Measurements from ENCODE around the gene MEA1.
A peak's percentile ranks its signal among the peaks of the same experiment; 100 is the strongest.

MEA1 gene

DNA sequence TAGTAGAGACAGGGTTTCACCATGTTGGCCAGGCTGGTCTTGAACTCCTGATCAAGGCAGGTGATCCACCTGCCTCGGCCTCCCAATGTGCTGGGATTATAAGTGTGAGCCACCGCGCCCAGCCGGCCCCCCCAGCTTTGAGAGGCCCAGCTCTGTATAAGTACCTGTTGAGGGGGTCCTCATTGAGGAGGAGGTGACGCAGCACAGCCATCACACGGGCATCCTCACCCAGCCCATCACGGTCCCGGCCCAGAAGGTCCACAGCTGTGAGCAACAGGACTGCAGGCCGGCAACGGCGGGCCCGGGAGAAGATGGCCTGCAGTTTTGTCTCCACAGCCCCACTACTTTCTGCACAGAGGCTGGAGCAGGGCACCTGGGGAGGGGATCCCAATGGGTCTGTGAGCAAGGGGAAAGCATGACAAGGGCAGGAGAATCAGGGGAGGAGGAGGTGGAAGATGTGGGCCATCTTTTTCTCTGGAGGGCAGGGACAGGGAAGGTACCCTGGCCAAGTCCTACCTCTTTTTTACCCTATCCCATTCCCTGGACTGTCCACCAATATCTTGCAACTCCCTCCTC is 45.5 kb downstream of the MEA1 start:
- Histone ChIP-seq H3K9ac (ENCODE audit: low read length) (no peak overlapping the region), H3K4me1 (ENCODE audit: low read length) (no peaks in the 10 kb centered on the region), H3K4me2 (ENCODE audit: low read length) (no peak overlapping the region), H2AFZ (ENCODE audit: low read depth, low read length) (no peak overlapping the region), H3K79me2 (ENCODE audit: low read length) (no peaks in the 10 kb centered on the region), H3K27me3 (ENCODE audit: low read depth, low read length) (no peaks in the 10 kb centered on the region), H3K4me3 (ENCODE audit: low read length) (no peak overlapping the region), H4K20me1 (ENCODE audit: insufficient read depth, low read length) (no peaks in the 10 kb centered on the region), H3K36me3 (replicated peaks; ENCODE audit: low read depth, low read length) (no peaks in the 10 kb centered on the region), H3K27ac (ENCODE audit: low read length) (no peak overlapping the region), H3K9me3 (ENCODE audit: insufficient read depth, low read length) (no peaks in the 10 kb centered on the region)
- TF ChIP-seq, protein P1, sequence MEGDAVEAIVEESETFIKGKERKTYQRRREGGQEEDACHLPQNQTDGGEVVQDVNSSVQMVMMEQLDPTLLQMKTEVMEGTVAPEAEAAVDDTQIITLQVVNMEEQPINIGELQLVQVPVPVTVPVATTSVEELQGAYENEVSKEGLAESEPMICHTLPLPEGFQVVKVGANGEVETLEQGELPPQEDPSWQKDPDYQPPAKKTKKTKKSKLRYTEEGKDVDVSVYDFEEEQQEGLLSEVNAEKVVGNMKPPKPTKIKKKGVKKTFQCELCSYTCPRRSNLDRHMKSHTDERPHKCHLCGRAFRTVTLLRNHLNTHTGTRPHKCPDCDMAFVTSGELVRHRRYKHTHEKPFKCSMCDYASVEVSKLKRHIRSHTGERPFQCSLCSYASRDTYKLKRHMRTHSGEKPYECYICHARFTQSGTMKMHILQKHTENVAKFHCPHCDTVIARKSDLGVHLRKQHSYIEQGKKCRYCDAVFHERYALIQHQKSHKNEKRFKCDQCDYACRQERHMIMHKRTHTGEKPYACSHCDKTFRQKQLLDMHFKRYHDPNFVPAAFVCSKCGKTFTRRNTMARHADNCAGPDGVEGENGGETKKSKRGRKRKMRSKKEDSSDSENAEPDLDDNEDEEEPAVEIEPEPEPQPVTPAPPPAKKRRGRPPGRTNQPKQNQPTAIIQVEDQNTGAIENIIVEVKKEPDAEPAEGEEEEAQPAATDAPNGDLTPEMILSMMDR (IDR thresholded peaks at IDR 0.05; ENCODE audit: low read depth, low read length), result no peak
- no peak for TF ChIP-seq EZH2phosphoT487 (IDR thresholded peaks at IDR 0.05; ENCODE audit: low read depth)

DNA sequence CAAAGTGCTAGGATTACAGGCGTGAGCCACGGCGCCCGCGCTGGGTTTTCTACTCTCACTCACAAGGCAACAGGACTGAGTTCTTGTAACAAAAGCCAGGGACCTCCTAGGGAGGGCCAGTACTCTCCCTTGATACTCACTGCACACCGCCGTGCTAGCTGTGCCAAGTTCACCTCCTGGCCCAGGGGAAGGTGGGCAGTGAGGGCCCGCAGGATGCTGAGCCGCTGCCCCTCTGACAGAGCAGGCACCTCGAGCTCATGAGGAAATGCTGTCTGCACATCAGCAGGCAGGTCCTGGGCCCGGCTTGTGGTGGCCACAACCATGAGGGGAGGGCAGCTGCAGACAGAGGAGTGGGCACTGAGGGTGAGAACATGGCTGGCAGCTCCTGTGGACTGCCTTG is 46.5 kb downstream of the MEA1 start:
- H3K9ac ChIP-seq (ENCODE audit: low read length), result no peak overlapping the region
- TF ChIP-seq, protein P1 (IDR thresholded peaks at IDR 0.05; ENCODE audit: low read depth, low read length), result no peak
- no peak for TF ChIP-seq EZH2phosphoT487 (IDR thresholded peaks at IDR 0.05; ENCODE audit: low read depth)
- no peaks in the 10 kb centered on the region for H3K9me3 ChIP-seq (ENCODE audit: insufficient read depth, low read length)
- H3K27ac ChIP-seq (ENCODE audit: low read length), result no peak overlapping the region
- no peak overlapping the region for H3K4me3 ChIP-seq (ENCODE audit: low read length)
- H3K79me2 ChIP-seq (ENCODE audit: low read length), result no peaks in the 10 kb centered on the region
- no peak overlapping the region for H3K4me2 ChIP-seq (ENCODE audit: low read length)
- no peaks in the 10 kb centered on the region for H3K4me1 ChIP-seq (ENCODE audit: low read length)
- H4K20me1 ChIP-seq (ENCODE audit: insufficient read depth, low read length), result no peaks in the 10 kb centered on the region
- H3K27me3 ChIP-seq (ENCODE audit: low read depth, low read length), result no peaks in the 10 kb centered on the region
- H2AFZ ChIP-seq (ENCODE audit: low read depth, low read length), result no peak overlapping the region
- no peaks in the 10 kb centered on the region for H3K36me3 ChIP-seq (replicated peaks; ENCODE audit: low read depth, low read length)

DNA sequence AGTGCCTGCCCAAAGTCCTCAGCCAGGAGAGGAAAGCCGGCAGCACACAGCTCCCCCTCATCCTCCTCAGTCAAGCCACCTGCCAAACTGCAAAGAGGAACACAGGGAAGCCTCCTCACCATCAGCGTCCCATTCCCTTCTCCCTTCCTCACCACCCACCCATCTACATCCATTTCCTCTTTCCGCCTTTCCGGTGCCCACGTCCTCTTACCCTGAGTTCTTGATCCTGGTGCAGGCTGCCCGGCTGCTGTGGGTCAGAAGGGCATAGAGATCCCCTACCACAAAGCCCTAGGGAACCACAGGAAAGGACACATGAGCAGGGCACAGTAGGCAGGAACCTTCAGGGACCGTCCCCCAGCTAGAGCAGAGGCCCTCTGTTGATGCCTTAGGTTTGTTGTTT is 47.2 kb downstream of the MEA1 start:
- no peaks in the 10 kb centered on the region for H3K79me2 ChIP-seq (ENCODE audit: low read length)
- no peaks in the 10 kb centered on the region for H3K27me3 ChIP-seq (ENCODE audit: low read depth, low read length)
- no peaks in the 10 kb centered on the region for H3K36me3 ChIP-seq (replicated peaks; ENCODE audit: low read depth, low read length)
- H3K4me2 ChIP-seq (ENCODE audit: low read length), result no peak overlapping the region
- H3K27ac ChIP-seq (ENCODE audit: low read length), result no peak overlapping the region
- H3K9me3 ChIP-seq (ENCODE audit: insufficient read depth, low read length), result no peaks in the 10 kb centered on the region
- H4K20me1 ChIP-seq (ENCODE audit: insufficient read depth, low read length), result no peaks in the 10 kb centered on the region
- no peak overlapping the region for H3K9ac ChIP-seq (ENCODE audit: low read length)
- TF ChIP-seq EZH2phosphoT487 (IDR thresholded peaks at IDR 0.05; ENCODE audit: low read depth), result no peak
- TF ChIP-seq, protein P1 (IDR thresholded peaks at IDR 0.05; ENCODE audit: low read depth, low read length), result no peak
- no peak overlapping the region for H3K4me3 ChIP-seq (ENCODE audit: low read length)
- H2AFZ ChIP-seq (ENCODE audit: low read depth, low read length), result no peak overlapping the region
- no peaks in the 10 kb centered on the region for H3K4me1 ChIP-seq (ENCODE audit: low read length)

DNA sequence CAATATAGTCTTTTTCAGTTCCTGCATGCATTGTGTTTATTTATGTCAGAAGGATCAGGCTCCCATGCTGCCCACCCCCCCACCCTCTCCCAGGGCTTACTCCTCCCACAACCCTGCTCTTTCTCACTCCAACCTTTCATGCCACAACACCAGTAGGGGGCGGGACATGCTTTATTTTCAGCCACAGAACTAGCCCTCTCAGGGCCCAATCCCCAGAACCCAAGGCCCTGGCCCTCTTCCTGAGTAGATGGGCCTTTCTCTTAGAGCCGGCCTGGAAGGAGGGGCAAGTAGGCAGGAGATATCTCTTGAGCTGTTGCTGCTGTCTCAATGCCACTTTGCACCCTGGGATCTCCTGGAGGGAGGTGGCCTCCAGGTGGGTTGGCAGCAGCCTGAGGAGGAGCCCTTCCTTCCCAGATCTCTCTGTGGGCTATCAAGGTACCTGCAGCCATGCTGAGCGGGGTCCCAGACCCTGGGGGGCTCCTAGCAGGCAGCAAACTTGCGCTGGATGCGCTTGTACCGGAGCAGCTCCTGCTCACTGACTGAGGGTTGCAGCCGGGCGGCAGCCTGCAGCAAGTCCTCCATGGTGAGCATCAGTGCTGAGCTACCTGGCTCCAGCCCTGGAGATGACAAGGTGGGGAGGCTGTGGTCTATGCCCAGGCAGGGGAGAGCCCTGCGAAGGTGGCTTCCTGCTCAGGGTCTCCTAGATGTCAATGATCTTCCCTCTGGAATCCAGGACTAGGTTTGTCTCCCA is 49.7 kb downstream of the MEA1 start:
- no peak overlapping the region for H3K4me3 ChIP-seq (ENCODE audit: low read length)
- H2AFZ ChIP-seq (ENCODE audit: low read depth, low read length), result no peak overlapping the region
- no peaks in the 10 kb centered on the region for H3K4me1 ChIP-seq (ENCODE audit: low read length)
- no peaks in the 10 kb centered on the region for H3K36me3 ChIP-seq (replicated peaks; ENCODE audit: low read depth, low read length)
- H3K9ac ChIP-seq (ENCODE audit: low read length), result no peak overlapping the region
- H3K27ac ChIP-seq (ENCODE audit: low read length), result no peak overlapping the region
- H3K79me2 ChIP-seq (ENCODE audit: low read length), result no peaks in the 10 kb centered on the region
- no peaks in the 10 kb centered on the region for H3K9me3 ChIP-seq (ENCODE audit: insufficient read depth, low read length)
- H3K4me2 ChIP-seq (ENCODE audit: low read length), result no peak overlapping the region
- no peaks in the 10 kb centered on the region for H3K27me3 ChIP-seq (ENCODE audit: low read depth, low read length)
- TF ChIP-seq, protein P1 (IDR thresholded peaks at IDR 0.05; ENCODE audit: low read depth, low read length), result peak; percentile 53
- no peak for TF ChIP-seq EZH2phosphoT487 (IDR thresholded peaks at IDR 0.05; ENCODE audit: low read depth)
- H4K20me1 ChIP-seq (ENCODE audit: insufficient read depth, low read length), result no peaks in the 10 kb centered on the region
